A549 (cell line): ENCODE measurements around the gene RIPPLY1. TPM values are rescaled to one million over a fixed set of nuclear protein-coding genes. Genes with fewer than 3 reads are reported as not detected.
A peak's percentile ranks its signal among the peaks of the same experiment; 100 is the strongest.

Source experiments
- ATAC-seq, 2 experiments: fragments of 200-7000 bp in 1 of 2; fragments of >200 bp in 1 of 2; cut with Nextera tagmentation in 1 of 2; cut with Tn5 transposase in 1 of 2; 3 replicates each; pipeline versions ENCODE4 v1.8.0 to v1.9.1; 2018 to 2020; ENCODE audit warnings: mild to moderate bottlenecking in 1 of 2, moderate library complexity in 1 of 2
- CTCF ChIA-PET: fragments of 300-600 bp; sonication (Branson Sonifier 250); formaldehyde crosslinking; extraction: SDS; loops from one replicate; lab custom pipeline; 2021; ENCODE audit warnings: antibody characterized with exemption, inconsistent platforms; lab: Yijun Ruan, JAX
- POLR2A ChIA-PET: fragments of 350-600 bp; formaldehyde crosslinking; extraction: SDS; loops from one replicate; lab custom pipeline; 2021; ENCODE audit warnings: antibody characterized with exemption, inconsistent platforms; lab: Yijun Ruan, JAX
- DNase-seq, 2 experiments: peaks; one replicate each; pipeline versions ENCODE4 v3.0.0 to v3.0.0-alpha.2; 2011 to 2016; ENCODE audit warnings: low read depth in 1 of 2, low spot score in 1 of 2
- FAIRE-seq: peaks from 2 replicates; lab custom pipeline; 2011; peaks lifted over from hg19 to GRCh38; lab: Jason Lieb, UNC
- H3K27ac ChIP-seq, 2 experiments: fragments of >200 bp; sonication (Bioruptor Twin); formaldehyde crosslinking; 3 replicates each; pipeline ENCODE4 v1.5.1; 2016 to 2017
- H3K4me1 ChIP-seq: fragments of >200 bp; sonication (Bioruptor Twin); formaldehyde crosslinking; 3 replicates; pipeline ENCODE4 v1.6.1; 2016
- H3K4me2 ChIP-seq: fragments of >200 bp; sonication (Bioruptor Twin); formaldehyde crosslinking; 3 replicates; pipeline ENCODE4 v1.6.1; 2016
- H3K4me3 ChIP-seq: fragments of >200 bp; sonication (Bioruptor Twin); formaldehyde crosslinking; 3 replicates; pipeline ENCODE4 v1.5.1; 2016
- H3K9me3 ChIP-seq: fragments of >200 bp; sonication (Bioruptor Twin); formaldehyde crosslinking; 3 replicates; pipeline ENCODE4 v1.6.1; 2016
- ATOH8 ChIP-seq: fragments of 250-450 bp; sonication (Bioruptor Pico); IDR thresholded peaks from 2 replicates; pipeline ENCODE4 v1.5.0; 2020; ENCODE audit warnings: low read depth, mild to moderate bottlenecking, moderate library complexity
- BCL3 ChIP-seq: fragments of >200 bp; sonication (Bioruptor Twin); formaldehyde crosslinking; IDR thresholded peaks from 3 replicates; pipeline ENCODE4 v1.6.1; 2016
- BHLHE40 ChIP-seq: IDR thresholded peaks from 2 replicates; pipeline ENCODE4 v1.6.1; 2012; ENCODE audit warnings: low read depth, low read length, inconsistent platforms
- CBX2 ChIP-seq: fragments of 200-600 bp; sonication (generic); IDR thresholded peaks from 2 replicates; pipeline ENCODE4 v1.6.1; 2016; ENCODE audit warnings: low read depth, mild to moderate bottlenecking, borderline replicate concordance
- CBX8 ChIP-seq: fragments of 200-600 bp; sonication (generic); IDR thresholded peaks from 2 replicates; pipeline ENCODE4 v1.6.1; 2016
- CEBPB ChIP-seq, 2 experiments: fragments of >200 bp in 1 of 2; sonication (Bioruptor Twin) in 1 of 2; formaldehyde crosslinking in 1 of 2; IDR thresholded peaks; 2 replicates each; pipeline ENCODE4 v1.6.1; 2012 to 2016
- CHD4 ChIP-seq: fragments of 200-600 bp; sonication (generic); IDR thresholded peaks from 2 replicates; pipeline ENCODE4 v1.6.1; 2016; ENCODE audit warnings: antibody characterized with exemption, mild to moderate bottlenecking, borderline replicate concordance
- CTCF ChIP-seq: fragments of >200 bp; sonication (Bioruptor Twin); formaldehyde crosslinking; IDR thresholded peaks from 3 replicates; pipeline ENCODE4 v1.5.1; 2016
- ELK1 ChIP-seq: fragments of 150-350 bp; IDR thresholded peaks from 2 replicates; pipeline ENCODE4 v1.6.1; 2014; ENCODE audit warnings: low read depth, mild to moderate bottlenecking, low read length
- EP300 ChIP-seq, 2 experiments: fragments of >200 bp; sonication (Bioruptor Twin); formaldehyde crosslinking; IDR thresholded peaks; 2 replicates in 1 of 2; 3 replicates in 1 of 2; pipeline ENCODE4 v1.6.1; 2016 to 2017
- FOSB ChIP-seq: fragments of 250-450 bp; sonication (Bioruptor Pico); IDR thresholded peaks from 2 replicates; pipeline ENCODE4 v1.5.0; 2020; ENCODE audit warnings: mild to moderate bottlenecking, moderate library complexity
- FOSL2 ChIP-seq, 2 experiments: fragments of 450-650 bp in 1 of 2; fragments of >200 bp in 1 of 2; sonication (Bioruptor Twin) in 1 of 2; formaldehyde crosslinking; IDR thresholded peaks; 2 replicates each; pipeline versions ENCODE4 v1.5.0 to v1.6.1; 2016 to 2020; ENCODE audit warnings: mild to moderate bottlenecking in 1 of 2, moderate library complexity in 1 of 2
- FOXS1 ChIP-seq: fragments of 250-450 bp; sonication (Bioruptor Pico); IDR thresholded peaks from 2 replicates; pipeline ENCODE4 v1.5.0; 2020; ENCODE audit warnings: mild to moderate bottlenecking, moderate library complexity
- GATA3 ChIP-seq: IDR thresholded peaks from 2 replicates; pipeline ENCODE4 v1.6.1; 2012; ENCODE audit warnings: borderline replicate concordance
- HMGXB4 ChIP-seq: fragments of 250-450 bp; sonication (Bioruptor Pico); IDR thresholded peaks from 2 replicates; pipeline ENCODE4 v1.5.0; 2021; ENCODE audit warnings: mild to moderate bottlenecking, moderate library complexity, borderline replicate concordance
- HOXB5 ChIP-seq: fragments of 250-450 bp; sonication (Bioruptor Pico); IDR thresholded peaks from 2 replicates; pipeline ENCODE4 v1.5.0; 2020; ENCODE audit warnings: mild to moderate bottlenecking, moderate library complexity
- JUN ChIP-seq, 2 experiments: fragments of >200 bp; sonication (Bioruptor Twin); formaldehyde crosslinking; IDR thresholded peaks; 2 replicates in 1 of 2; 3 replicates in 1 of 2; pipeline ENCODE4 v1.6.1; 2016 to 2017
- JUNB ChIP-seq: fragments of >200 bp; sonication (Bioruptor Twin); formaldehyde crosslinking; IDR thresholded peaks from 2 replicates; pipeline ENCODE4 v1.6.1; 2016
- MAX ChIP-seq: IDR thresholded peaks from 2 replicates; pipeline ENCODE4 v1.6.1; 2012
- MAZ ChIP-seq: fragments of 150-350 bp; IDR thresholded peaks from 2 replicates; pipeline ENCODE4 v1.6.1; 2014; ENCODE audit warnings: antibody characterized with exemption, low read depth, low read length, borderline replicate concordance
- PBX3 ChIP-seq: IDR thresholded peaks from 2 replicates; pipeline ENCODE4 v1.6.1; 2012
- POLR2A ChIP-seq: IDR thresholded peaks from 2 replicates; pipeline ENCODE4 v1.6.1; 2012; ENCODE audit warnings: mild to moderate bottlenecking, low read length
- POLR2AphosphoS2 ChIP-seq: conservative IDR thresholded peaks from 2 replicates; pipeline ENCODE4 v1.6.1; 2012; ENCODE audit warnings: low read length, improper control_type of control experiment, inconsistent platforms
- RARB ChIP-seq: fragments of 250-450 bp; sonication (Bioruptor Pico); IDR thresholded peaks from 2 replicates; pipeline ENCODE4 v1.8.0; 2021; ENCODE audit warnings: mild to moderate bottlenecking, moderate library complexity
- RFX5 ChIP-seq: fragments of 450-650 bp; IDR thresholded peaks from 2 replicates; pipeline ENCODE4 v1.7.1; 2014; ENCODE audit warnings: antibody characterized with exemption, mild to moderate bottlenecking, moderate library complexity
- SMC3 ChIP-seq: fragments of >200 bp; sonication (Bioruptor Twin); formaldehyde crosslinking; IDR thresholded peaks from 3 replicates; pipeline ENCODE4 v1.6.1; 2018; ENCODE audit warnings: inconsistent platforms
- SREBF2 ChIP-seq: fragments of 450-650 bp; IDR thresholded peaks from 2 replicates; pipeline ENCODE4 v1.6.1; 2014; ENCODE audit warnings: mild to moderate bottlenecking, moderate library complexity
- TP53 ChIP-seq: fragments of 250-450 bp; sonication (Bioruptor Pico); IDR thresholded peaks from 2 replicates; pipeline ENCODE4 v1.5.0; 2021; ENCODE audit warnings: mild to moderate bottlenecking, moderate library complexity
- ZNF302 ChIP-seq: fragments of 250-450 bp; sonication (Bioruptor Pico); IDR thresholded peaks from 2 replicates; pipeline ENCODE4 v1.9.0; 2021; ENCODE audit warnings: inconsistent platforms, mild to moderate bottlenecking, moderate library complexity
- ZSCAN20 ChIP-seq: fragments of 250-450 bp; sonication (Bioruptor Pico); IDR thresholded peaks from 2 replicates; pipeline ENCODE4 v1.8.0; 2022; ENCODE audit warnings: mild to moderate bottlenecking, moderate library complexity
- WGBS: methylation state at CpG from one replicate; pipeline ENCODE4 v1.1.6; 2017; ENCODE audit errors: missing lambda C conversion rate; 5-methylcytosine and 5-hydroxymethylcytosine counted together
- polyA plus RNA-seq, 4 experiments: library from polyadenylated mRNA; depleted of rRNA in 3 of 4; stranded (reverse); fragments of >200 nt; fragmentation: RNase III in 1 of 4; extraction: RNeasy Plus Mini Kit Qiagen cat#74134 plus additional on column Dnase treatment in 1 of 4; gene quantifications; 2 replicates in 3 of 4; 3 replicates in 1 of 4; pipeline ENCODE4 v1.2.3, GENCODE V29; 2011 to 2017

RIPPLY1 gene
- polyA plus RNA-seq, 2 of the 4 experiments (the other 2 are of a cell fraction): 0.14 to 0.17 TPM

GRCh38 chrX:106948641-106949040 is 45.5 kb upstream of the RIPPLY1 start:
- ATAC-seq (peak; percentile 47 to 80; a peak in 4 of 6 replicates), DNase-seq (peak in 1 of 2 experiments; percentile 53), FAIRE-seq (peak; percentile 81)
- TF ChIP-seq PBX3 (no peak), HOXB5 (CRISPR knock-in tag) (no peak), JUN (IDR thresholded peaks at IDR 0.05) (peak in 1 of 2 experiments; percentile 60; a peak in 1 of 5 replicates), JUNB (peak; percentile 81), ATOH8 (CRISPR knock-in tag) (no peak), GATA3 (peak; percentile 69; the same call in 1 of the 2 replicates), MAZ (no peak), RARB (CRISPR knock-in tag) (no peak), SMC3 (no peak), CBX2 (no peak), FOSL2 (IDR thresholded peaks at IDR 0.05) (peak; percentile 68), FOSL2 (CRISPR knock-in tag; IDR thresholded peaks at IDR 0.05) (peak; percentile 88), RFX5 (no peak), EP300 (IDR thresholded peaks at IDR 0.05) (peak; percentile 30 to 33; a peak in 1 of 5 replicates)
- ChIA-PET POLR2A (no interaction called here), CTCF (interaction anchor here (1.0 to 7.2 kb wide), 4 partner anchors 11 to 54 kb away, joined by 3 to 57 read pairs (median 8); no protein-coding TSS in a partner anchor)
- 5% methylated on average over 3 of the region's 3 CpGs for WGBS
- Histone ChIP-seq H3K4me2 (peak overlapping the region; percentile 61), H3K27ac (peak overlapping the region; percentile 15 to 78; a peak in 5 of 6 replicates), H3K9me3 (no peaks in the 10 kb centered on the region), H3K4me1 (peaks cover 55% of the 10 kb centered on the region), H3K4me3 (no peak overlapping the region)

GRCh38 chrX:106946464-106946863 is 43.3 kb upstream of the RIPPLY1 start:
- POLR2A ChIA-PET: no interaction called here
- H3K27ac ChIP-seq: peak overlapping the region; percentile 27 to 74; a peak in 3 of 6 replicates
- peaks cover 37% of the 10 kb centered on the region for H3K4me1 ChIP-seq
- no peak overlapping the region for H3K4me2 ChIP-seq
- DNase-seq (no peak), FAIRE-seq (peak; percentile 56), ATAC-seq (no peak)
- CTCF ChIA-PET: interaction anchor here (0.8 to 1.0 kb wide), 2 partner anchors 8 to 37 kb away, joined by 3 to 4 read pairs; no protein-coding TSS in a partner anchor
- no peaks in the 10 kb centered on the region for H3K9me3 ChIP-seq
- 89% methylated on average over 3 of the region's 3 CpGs for WGBS
- TF ChIP-seq FOSB (CRISPR knock-in tag): no peak
- TF ChIP-seq SREBF2: no peak
- no peak for TF ChIP-seq ELK1
- TF ChIP-seq POLR2A: no peak
- TF ChIP-seq FOXS1: no peak
- TF ChIP-seq POLR2AphosphoS2: no peak
- no peak for TF ChIP-seq RARB (CRISPR knock-in tag)
- no peak for TF ChIP-seq CBX2
- no peak for TF ChIP-seq BCL3
- no peak for TF ChIP-seq CEBPB (IDR thresholded peaks at IDR 0.05)
- TF ChIP-seq CHD4: no peak
- TF ChIP-seq CBX8: no peak
- no peak for TF ChIP-seq MAX
- TF ChIP-seq CTCF: no peak
- TF ChIP-seq ZSCAN20: no peak
- no peak for TF ChIP-seq ZNF302 (CRISPR knock-in tag)
- no peak for TF ChIP-seq BHLHE40
- TF ChIP-seq TP53 (CRISPR knock-in tag): no peak
- TF ChIP-seq HMGXB4 (CRISPR knock-in tag): no peak
- H3K4me3 ChIP-seq: no peak overlapping the region
